HFFc6 (cell line): ENCODE data around the gene CTCFL. TPM values are rescaled to one million over a fixed set of nuclear protein-coding genes. Genes with fewer than 3 reads are reported as not detected.

Experiments
- DNase-seq: peaks from one replicate; pipeline ENCODE4 v3.0.0-alpha.2; 2018
- H3K27ac Mint-ChIP-seq: 2 replicates; pipeline ENCODE4 v1.8.0; 2020; ENCODE audit warnings: mild to moderate bottlenecking, mixed read lengths
- H3K27me3 Mint-ChIP-seq: 2 replicates; pipeline ENCODE4 v1.8.0; 2021; ENCODE audit warnings: mild to moderate bottlenecking, moderate library complexity, mixed read lengths; ENCODE audit not compliant: insufficient read depth
- H3K36me3 Mint-ChIP-seq: 2 replicates; pipeline ENCODE4 v1.8.0; 2021; ENCODE audit warnings: low read depth, mixed read lengths
- H3K4me1 Mint-ChIP-seq: 2 replicates; pipeline ENCODE4 v1.8.0; 2020; ENCODE audit warnings: low read depth, mixed read lengths
- H3K4me3 Mint-ChIP-seq: 2 replicates; pipeline ENCODE4 v1.8.0; 2020; ENCODE audit warnings: mild to moderate bottlenecking, moderate library complexity, mixed read lengths
- H3K9me3 Mint-ChIP-seq: 2 replicates; pipeline ENCODE4 v1.8.0; 2020; ENCODE audit warnings: mild to moderate bottlenecking, mixed read lengths
- CTCF ChIP-seq: fragments of 200-600 bp; sonication (generic); IDR thresholded peaks from 2 replicates; pipeline ENCODE4 v1.5.0; 2021; ENCODE audit warnings: antibody characterized with exemption, mild to moderate bottlenecking
- total RNA-seq, 6 experiments: library from RNA; stranded (reverse); fragmentation: NEBNext Ultra II Directional; extraction: Animal tissue kit (Norgen Biotek cat#: 25700); gene quantifications; 2 replicates in 1 of 6; 3 replicates in 5 of 6; pipeline ENCODE4 v1.2.3, GENCODE V29; 2021

Gene CTCFL
- total RNA-seq, 6 experiments from 2014 or later, result not detected

GRCh38 chr20:57558614-57559288, 33.8 kb upstream of the CTCFL start:
- Mint-ChIP-seq H3K27ac (no peak overlapping the region), H3K27me3 (peaks cover 35% of the 10 kb centered on the region), H3K4me1 (no peaks in the 10 kb centered on the region), H3K4me3 (no peak overlapping the region), H3K9me3 (peaks cover 4% of the 10 kb centered on the region; the same call in 1 of the 2 replicates), H3K36me3 (no peaks in the 10 kb centered on the region)
- no peak for TF ChIP-seq CTCF
- no peak for DNase-seq

GRCh38 chr20:57557926-57558613, 33.1 kb upstream of the CTCFL start:
- no peaks in the 10 kb centered on the region for H3K36me3 Mint-ChIP-seq
- DNase-seq, result no peak
- no peak for TF ChIP-seq CTCF
- H3K4me3 Mint-ChIP-seq, result no peak overlapping the region
- H3K9me3 Mint-ChIP-seq, result peaks cover 4% of the 10 kb centered on the region; the same call in 1 of the 2 replicates
- H3K27me3 Mint-ChIP-seq, result peaks cover 40% of the 10 kb centered on the region
- no peaks in the 10 kb centered on the region for H3K4me1 Mint-ChIP-seq
- no peak overlapping the region for H3K27ac Mint-ChIP-seq

- TF ChIP-seq CTCF, result no peak
- no peaks in the 10 kb centered on the region for H3K36me3 Mint-ChIP-seq
- no peak for DNase-seq
- no peak overlapping the region for H3K27ac Mint-ChIP-seq
- H3K4me1 Mint-ChIP-seq, result no peaks in the 10 kb centered on the region
- peaks cover 4% of the 10 kb centered on the region; the same call in 1 of the 2 replicates for H3K9me3 Mint-ChIP-seq
- peaks cover 52% of the 10 kb centered on the region for H3K27me3 Mint-ChIP-seq
- no peak overlapping the region for H3K4me3 Mint-ChIP-seq
These were observed 32.0 kb upstream of the CTCFL start for GRCh38 chr20:57556980-57557274.

GRCh38 chr20:57555457-57556184, 30.7 kb upstream of the CTCFL start:
- Mint-ChIP-seq H3K27ac (no peak overlapping the region), H3K36me3 (no peaks in the 10 kb centered on the region), H3K4me1 (no peaks in the 10 kb centered on the region), H3K27me3 (peaks cover 55% of the 10 kb centered on the region), H3K9me3 (peaks cover 4% of the 10 kb centered on the region; the same call in 1 of the 2 replicates), H3K4me3 (no peak overlapping the region)
- DNase-seq, result no peak
- no peak for TF ChIP-seq CTCF

- H3K27ac Mint-ChIP-seq, result no peak overlapping the region
- DNase-seq, result no peak
- H3K27me3 Mint-ChIP-seq, result peaks cover 53% of the 10 kb centered on the region
- no peak overlapping the region for H3K4me3 Mint-ChIP-seq
- H3K9me3 Mint-ChIP-seq, result peaks cover 4% of the 10 kb centered on the region; the same call in 1 of the 2 replicates
- TF ChIP-seq CTCF, result no peak
- no peaks in the 10 kb centered on the region for H3K4me1 Mint-ChIP-seq
- H3K36me3 Mint-ChIP-seq, result no peaks in the 10 kb centered on the region
These were observed 28.6 kb upstream of the CTCFL start for GRCh38 chr20:57553376-57554018.
